GOT3 (cell line): ENCODE data around the gene RNF144A.
"Not testable (repeated sequence)": the region's sequence is repeated elsewhere in the genome, so short reads cannot be mapped to it uniquely, and the experiment has no call there.

ENCODE experiments used
- DNase-seq: peaks from one replicate; lab custom pipeline; 2025; ENCODE audit warnings: mixed read lengths; lab: John Stamatoyannopoulos, UW

Gene RNF144A

DNA sequence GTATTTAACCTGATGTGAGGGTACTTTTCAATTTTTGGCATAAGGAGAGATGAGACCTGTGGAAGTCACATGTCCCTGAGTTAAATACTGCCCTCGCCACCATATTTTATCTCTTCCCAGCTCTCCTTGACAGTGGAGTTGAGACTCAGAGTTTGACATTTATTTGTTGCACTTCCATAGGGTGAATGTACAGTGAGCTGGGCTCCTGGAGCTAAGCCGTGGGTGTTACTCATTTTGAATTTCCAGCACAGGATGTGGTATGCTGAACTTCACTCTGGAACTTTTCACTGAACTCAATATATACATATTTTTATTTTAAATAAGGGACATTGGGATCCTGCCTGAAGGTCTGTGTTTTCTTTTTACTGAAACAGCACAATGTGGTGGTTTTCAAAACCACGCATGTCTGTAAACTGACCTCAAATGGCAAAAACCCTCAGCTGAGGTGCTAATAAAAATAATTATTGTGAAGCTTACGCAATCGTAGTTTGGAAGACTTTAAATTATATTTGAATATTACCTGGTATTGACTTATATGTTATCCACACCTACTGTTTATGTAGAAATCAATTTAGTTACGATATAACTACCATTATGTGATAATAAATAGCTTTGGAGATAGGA is 12.1 kb downstream of the RNF144A start:
- DNase-seq, result no peak

DNA sequence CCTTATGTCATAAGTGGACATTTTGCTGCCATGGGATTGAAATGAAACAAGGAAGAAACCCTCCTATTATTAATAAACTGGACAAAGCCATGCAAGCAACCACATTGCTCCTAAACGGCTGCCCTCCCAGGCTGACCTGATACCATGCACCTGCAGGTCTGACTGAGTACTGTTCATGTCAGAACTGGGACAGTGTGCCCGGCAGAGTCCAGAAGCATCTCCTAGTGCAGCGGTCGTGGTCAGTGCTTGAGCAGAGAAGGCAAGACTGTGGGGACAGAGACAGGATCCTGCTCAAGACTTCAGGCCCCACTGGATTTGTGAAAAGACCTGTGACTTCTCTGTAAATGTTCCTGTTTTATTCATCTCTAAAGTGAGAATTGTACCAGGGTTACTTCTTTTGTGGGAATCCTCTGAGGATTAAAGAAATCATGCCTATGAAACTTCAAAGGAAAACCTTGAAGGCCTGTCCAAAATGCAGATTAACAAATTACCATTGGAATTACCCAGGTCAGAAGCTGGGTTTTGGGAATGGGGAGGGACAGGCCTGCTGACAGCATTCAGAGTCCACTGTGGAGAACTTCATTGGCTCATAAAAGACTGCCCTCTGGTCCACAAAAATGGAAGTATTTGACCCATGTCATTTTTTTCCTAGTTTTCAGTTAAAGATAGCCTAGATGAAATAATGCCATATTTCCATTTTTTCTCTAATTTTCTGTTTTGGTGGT is 13.9 kb downstream of the RNF144A start:
- DNase-seq, result no peak

DNA sequence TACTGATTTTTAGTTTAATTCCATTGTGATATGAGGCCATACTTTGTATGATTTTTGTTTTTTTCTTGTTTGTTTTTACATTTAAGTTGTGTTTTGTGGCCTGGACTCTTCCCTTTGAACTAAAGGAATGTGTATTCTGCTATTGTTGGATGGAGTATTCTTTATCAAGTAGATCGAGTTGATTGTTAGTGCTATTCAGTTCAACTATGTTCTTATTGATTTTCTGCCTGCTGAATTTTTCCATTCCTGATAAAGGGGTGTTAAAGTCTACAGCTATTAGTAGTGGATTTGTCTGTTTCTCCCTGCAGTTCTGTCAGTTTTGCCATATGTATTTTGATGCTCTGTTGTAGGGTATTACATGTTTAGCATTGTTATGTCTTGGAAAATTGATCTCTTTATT is 14.5 kb downstream of the RNF144A start:
- no peak for DNase-seq

DNA sequence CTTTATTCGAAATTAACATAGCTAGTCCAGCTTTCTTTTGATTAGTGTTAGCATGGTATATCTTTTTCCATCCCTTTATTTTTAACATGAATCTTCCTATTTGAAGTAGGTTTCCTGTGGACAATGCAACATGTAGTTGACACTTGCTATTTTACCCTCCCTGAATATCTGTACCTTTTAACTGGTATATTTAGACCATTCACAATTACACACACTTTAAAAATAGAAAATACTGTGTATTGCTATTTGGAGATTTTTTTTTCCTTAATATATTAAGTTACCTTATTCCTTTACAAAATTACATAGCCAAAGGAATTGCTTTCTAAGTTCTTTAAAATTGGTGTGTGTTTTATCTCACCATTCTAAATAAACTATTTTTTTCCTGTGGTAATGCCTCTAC is 15.0 kb downstream of the RNF144A start:
- no peak for DNase-seq

DNA sequence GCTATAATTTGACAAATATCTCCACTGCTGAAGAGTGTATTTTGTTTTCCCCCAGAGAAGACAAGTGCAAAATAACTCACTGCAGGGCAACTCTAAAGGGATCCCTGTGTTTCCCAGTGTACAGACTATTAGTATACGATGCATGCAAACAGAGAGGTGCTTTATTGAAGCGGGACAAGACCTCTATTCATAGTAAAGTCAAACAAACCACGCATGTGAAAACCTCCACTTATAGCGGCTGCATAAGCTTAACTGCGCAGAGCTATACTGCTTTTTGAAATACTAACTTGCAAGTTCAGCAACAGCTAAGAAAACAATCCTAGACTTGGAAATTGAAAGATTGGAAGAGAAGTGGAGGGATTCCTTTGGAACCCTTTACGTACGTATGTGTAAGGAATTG is 15.6 kb downstream of the RNF144A start:
- DNase-seq, result no peak

DNA sequence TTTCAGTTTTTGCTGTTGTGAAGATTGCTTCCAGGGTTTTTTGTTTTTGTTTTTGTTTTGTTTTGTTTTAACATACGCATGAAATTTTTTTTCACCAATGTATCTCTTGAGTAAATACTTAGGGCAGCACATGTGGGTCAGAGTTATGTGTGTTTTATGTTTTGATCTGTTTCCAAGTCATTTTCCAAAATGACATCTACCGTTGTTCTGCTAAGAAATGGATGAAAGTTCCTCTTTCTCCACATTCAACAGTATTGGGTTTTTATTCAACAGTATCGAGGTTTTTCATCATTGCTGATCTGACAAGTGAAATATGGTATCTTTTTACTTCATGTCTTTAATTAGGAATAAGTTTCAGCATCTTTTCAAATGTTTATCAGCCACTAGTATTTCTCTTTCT is 16.7 kb downstream of the RNF144A start:
- DNase-seq, result no peak

DNA sequence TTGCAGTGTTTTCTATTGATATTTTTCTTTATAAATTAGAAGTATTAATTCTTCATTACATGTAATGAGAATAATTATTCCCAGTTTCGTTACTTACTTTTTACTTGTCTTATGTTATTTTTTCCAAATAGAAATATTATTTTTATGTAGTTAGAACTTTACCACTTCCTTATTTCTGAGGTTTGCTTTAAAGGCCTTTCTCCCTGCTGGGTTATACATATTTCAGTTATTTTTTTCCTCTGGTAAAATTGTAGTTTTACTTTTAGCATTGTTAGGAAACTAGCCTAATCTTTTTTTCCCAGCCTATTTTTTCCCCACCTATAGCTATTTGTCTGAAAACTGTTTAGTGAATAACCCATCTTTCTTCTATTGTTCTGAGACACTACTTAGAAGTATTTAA is 17.1 kb downstream of the RNF144A start:
- DNase-seq, result no peak

DNA sequence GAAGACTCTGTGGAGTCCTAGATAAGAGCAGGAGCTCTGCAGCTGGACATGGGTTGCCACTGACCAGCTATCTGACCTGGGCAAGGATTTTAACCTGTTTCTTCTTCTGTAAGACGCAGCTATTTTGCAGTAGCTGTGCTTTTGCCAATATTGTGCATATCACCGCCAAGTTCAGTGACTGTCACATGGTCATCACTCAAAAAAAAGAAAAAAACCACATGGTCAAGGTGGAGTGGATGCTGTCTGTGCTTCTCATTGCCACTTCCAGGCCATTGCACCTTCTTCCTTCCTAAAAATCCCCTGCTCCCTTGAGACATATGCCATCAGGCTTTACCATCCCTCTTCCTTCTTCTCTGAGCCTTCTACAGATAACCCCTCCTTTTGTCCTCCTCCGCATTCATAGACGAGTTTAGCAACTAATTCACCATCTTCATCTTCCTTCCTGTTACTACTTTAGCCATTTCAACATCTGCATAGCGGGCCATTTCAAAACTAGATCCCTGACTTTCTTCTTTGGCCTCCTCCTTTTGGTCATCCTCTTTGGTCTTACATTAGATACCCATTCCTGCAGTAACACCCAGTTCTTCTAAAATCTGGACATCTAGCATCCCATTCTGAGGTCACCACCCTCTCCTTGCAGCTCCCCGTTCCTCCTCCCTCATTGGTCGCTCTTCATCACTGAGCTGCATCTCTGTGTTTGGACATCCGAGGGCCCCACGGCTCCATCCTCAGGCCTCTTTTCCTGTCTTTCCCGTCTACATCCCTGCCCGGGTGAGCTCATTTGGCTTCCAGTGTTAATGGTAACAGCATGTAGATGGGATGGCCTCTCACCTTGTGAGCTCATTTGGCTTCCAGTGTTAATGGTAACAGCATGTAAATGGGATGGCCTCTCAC is 17.8 kb downstream of the RNF144A start:
- no peak for DNase-seq

DNA sequence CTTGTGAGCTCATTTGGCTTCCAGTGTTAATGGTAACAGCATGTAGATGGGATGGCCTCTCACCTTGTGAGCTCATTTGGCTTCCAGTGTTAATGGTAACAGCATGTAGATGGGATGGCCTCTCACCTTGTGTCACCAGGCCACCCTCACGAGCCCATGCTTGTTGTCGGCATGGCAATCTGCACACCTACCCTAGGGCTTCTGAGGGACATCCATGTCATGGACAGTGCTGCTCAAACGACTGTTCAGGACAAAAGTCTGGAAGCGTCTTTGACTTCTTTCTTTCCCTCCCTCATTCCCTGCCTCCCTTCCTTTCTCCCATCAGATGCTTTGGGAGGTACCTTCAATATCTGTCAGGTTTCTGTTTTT is 18.4 kb downstream of the RNF144A start:
- not testable (repeated sequence) for DNase-seq

DNA sequence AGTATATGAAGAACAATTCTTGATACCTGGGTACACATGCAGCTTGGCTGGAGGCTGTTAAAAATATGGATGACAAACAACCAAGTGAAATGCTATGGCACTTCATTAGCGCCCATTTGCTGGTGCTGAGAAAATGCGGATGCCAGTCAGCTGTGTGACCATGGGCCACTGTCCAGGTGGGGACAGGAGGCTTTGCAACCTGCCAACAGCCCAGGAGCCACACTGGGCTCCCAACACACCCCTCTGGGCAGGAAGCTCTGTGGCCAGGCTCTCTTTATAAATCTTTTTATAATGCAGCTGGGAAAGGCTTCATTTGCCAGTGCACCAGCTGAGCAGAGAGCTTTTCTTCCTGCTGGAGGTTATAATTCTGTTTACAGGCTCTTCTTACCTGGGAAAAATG is 19.9 kb downstream of the RNF144A start:
- DNase-seq, result no peak

DNA sequence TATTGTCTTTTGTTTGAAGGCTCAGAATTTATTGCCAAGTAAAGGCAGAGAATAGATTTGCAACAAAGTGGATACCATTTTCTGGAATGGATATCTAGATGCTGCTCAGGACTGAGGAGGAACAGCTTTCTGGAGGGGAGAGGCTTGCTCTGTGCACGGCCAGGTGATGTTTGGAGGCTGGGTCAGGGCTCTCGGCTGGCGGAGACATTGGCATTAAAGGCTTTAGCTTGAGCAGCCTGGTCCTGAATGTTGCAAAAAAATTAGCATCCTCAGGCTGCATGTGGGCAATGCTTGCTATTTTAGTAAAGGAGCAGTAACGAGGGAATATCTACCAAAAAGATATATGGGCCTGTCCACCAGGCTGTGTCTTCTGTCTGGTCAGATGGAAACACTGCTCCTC is 20.4 kb downstream of the RNF144A start:
- no peak for DNase-seq

DNA sequence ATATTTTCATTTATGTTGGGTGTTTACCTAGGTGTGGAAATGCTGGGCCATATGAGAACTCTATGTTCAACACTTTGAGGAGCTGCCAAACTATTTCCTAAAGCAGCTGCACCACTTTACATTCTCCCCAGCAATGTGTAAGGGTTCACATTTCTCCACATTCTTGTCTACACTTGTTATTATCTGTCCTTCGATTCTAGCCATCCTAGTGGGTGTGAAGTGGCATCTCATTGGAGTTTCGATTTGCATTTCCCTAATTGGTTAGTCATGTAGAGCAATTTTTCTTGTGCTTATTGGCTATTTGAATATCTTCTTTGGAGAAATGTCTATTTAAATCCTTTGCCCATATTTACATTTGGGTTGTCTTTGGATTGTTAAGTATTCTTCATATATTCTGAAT is 21.9 kb downstream of the RNF144A start:
- no peak for DNase-seq

DNA sequence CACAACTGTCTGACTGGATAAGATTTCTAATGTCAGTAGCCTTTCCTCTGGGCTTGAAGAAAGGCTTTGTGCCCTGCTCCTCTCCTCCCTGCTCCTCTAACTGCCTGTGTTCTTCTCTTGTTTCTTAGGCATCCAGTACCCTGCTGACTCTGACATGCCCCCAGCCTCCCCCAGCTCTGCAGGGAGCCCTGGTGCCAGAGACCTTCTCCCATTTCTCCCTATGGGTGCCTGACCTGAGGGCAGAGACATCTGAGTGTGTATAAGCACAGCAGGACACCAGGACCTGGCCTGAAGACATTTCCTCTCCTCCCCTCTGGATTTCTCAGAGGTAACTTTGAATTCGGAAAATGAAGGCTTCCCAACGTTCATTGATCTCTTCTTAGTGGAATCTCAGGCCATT is 23.6 kb downstream of the RNF144A start:
- no peak for DNase-seq

DNA sequence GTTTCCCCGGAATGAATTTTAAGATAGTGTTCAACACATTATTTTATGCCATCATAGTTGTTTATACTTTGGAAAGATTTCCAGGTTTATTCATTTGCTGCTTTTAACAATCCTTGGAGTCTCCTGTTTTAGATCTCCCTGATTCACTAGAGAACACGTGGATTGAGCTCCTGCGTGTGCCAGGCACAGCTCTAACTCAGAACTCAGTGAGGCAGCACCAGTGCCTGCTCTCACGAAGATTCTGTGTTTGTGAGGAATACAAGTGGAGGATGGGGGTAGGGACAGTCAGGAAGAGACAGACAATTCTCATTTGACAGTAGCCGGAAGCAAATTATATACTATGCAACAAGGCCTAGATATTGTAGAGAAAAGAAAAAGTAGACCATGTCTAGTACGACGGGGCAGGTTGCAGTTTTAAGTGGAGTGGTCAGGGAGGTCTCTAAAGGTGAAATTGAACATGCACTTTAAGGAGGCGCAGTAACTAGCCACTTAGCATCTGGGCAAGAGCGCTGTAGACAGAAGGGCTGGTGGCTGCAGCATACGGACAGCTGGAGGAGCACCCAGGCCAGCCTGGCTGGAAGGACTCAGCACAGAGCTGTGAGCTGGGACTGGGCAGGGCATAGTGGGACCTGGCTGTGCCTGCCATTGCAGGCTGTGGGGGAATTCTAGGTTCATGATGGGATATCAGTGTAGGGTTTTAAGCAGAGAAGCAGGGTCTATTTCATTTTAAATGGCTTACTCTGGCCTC is 24.3 kb downstream of the RNF144A start:
- no peak for DNase-seq

DNA sequence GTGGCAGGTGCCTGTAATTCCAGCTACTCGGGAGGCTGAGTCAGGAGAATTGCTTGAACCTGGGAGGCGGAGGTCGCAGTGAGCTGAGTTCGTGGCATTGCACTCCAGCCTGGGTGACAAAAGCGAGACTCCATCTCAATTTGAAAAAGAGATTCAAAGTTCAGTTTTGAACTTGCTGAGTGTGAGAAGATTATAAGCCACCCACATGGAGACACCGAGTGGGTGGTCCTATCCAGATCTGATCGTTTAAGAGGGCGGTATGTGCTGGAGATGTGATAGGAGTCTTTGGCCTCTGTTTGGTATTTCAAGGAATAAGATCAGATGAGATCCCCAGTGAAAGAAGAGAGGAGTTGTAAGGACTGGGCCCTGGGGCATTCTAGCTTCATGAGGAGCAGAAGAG is 25.6 kb downstream of the RNF144A start:
- no peak for DNase-seq

DNA sequence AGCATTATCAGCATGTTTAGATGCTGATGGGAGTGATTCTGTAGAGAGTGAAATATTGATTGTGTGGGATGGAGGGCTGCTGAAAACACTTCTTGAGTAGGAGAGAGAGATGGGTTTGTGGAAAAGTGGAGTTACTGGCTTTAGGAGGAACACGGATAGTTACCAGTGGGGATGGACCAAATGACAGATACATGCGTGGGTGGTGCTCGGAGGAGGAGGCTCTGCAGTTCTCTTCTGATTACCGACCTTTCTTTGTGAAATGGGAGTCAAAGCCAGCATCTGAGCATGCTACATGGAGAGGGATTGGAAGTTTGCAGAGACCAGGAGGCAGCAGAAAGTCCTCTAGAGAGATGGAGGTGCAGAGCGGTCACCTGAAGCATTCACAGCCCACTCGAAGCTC is 26.3 kb downstream of the RNF144A start:
- no peak for DNase-seq

DNA sequence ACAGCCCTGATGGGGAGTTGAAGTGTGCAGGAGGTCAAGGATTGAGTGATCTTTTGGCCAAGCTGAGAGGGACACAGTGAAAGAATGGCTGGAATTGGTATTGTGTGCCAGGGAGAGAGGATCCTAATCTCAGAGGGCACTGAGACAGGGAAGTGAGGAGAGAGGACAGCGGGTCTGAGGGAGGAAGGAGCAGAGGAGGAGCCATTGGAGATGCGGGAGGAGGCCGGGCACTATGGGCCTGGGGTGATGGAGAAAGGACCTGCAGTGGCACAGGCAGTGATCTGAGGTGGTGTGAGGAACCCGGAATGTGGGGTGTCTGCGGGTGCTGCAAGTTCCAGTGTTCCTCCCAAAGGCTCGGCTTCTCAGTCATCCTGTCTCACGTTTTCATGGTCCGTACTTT is 26.8 kb downstream of the RNF144A start:
- no peak for DNase-seq

DNA sequence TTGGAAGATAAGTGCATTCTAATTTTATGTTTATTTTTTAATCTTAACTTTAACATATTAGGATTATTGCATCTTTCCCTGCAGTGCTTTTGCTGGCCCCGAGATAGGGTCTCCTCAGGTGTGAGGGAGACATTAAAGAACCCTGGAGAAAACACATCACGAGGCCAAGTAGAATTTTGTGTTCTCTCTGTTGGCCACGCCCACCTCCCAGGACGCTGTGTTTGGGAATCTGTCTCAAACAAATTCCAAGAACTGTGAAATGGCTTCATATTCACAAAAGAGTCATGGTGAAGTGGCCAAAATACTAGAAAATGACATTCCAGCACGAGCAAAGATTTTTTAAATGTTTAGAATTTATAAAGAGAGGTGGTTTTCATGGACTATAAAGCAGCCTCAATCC is 27.3 kb downstream of the RNF144A start:
- no peak for DNase-seq

DNA sequence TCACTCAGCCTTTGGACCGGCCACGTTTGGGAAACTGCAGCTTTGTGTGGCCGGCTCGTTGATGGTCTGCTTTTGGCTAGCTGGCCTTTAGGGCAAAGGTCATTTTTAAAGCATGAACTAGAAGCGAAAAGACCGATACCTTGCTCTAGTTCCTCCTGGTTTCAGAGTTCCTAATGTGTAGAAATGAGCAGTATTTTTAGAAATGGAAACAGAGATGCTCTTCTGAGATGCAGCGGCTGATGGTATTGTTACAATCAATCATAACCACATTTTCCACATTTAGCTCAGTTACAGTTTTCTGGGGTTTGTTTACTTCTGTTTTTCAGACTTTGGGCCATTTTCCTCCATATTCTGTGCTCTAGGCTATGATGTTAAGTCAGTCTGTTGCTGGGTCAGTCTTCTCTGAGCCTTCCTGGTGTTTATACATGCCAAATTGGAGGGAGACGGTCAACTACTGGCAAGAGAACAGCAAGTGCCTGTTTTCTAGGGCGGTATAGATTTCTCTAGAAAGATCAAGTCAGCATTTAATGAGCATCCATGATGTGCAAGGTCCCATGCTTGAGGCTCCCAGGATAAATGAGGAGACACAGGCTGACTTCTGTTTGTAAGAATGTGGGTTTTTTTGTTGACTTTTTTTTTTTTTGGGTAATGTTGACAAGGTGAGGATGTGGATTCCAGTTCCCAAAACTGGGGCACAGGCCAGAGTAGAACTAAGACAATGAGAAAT is 28.0 kb downstream of the RNF144A start:
- no peak for DNase-seq

DNA sequence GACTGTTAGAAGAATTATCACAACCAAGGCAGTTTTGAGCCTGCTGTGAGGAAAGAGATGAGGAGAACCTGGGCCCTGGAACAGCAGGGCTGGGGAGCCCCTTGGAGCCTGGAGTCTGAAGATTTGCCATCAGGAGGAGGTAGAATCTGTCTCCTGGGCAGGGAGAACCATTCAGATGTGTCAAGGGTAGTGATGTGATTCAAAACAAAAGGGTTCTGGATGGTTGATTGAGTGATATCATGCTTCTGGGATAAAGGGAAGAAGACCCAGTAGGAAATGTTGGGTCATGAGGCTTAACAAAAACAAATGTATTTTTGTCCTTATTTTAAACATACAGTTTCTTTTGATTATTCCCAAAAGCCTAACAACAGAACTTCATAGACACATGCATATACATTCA is 28.6 kb downstream of the RNF144A start:
- no peak for DNase-seq

DNA sequence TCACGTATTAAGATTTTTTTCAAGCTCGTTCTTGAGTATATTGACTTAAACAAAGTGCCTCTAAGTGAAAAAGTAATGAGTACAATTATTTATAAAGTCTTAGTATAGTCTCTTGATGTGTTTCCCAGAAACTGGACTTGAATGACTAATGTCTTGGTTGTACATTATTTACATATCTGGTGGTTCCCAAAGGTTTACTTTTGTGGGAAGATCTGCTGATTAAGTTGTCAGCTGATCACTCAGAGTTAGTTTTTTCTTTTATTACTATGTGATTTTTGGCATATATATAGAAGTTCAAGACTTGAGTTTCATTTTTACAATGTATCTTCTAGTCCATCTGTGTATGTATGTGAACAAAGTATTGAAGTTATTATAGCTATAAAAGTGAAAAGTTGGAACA is 29.5 kb downstream of the RNF144A start:
- DNase-seq, result no peak
